CD4-positive, alpha-beta T cell (primary cell): ENCODE results near the gene PPM1H. TPM values are rescaled to one million over a fixed set of nuclear protein-coding genes. Genes with fewer than 3 reads are reported as not detected.

Experiments used
- ATAC-seq: fragments of 200-7000 bp; cut with Tn5 transposase; one replicate; pipeline ENCODE4 v1.10.0; 2022; ENCODE audit warnings: mild to moderate bottlenecking; ENCODE audit not compliant: poor library complexity
- CTCF ChIA-PET: fragments of 350-600 bp; sonication (Branson Sonifier 250); formaldehyde crosslinking; loops from one replicate; lab custom pipeline; 2021; ENCODE audit warnings: antibody characterized with exemption, inconsistent platforms; lab: Charles Lee
- POLR2A ChIA-PET: fragments of 350-600 bp; sonication (Branson Sonifier 250); formaldehyde crosslinking; loops from one replicate; lab custom pipeline; 2021; ENCODE audit warnings: antibody characterized with exemption, inconsistent platforms; lab: Charles Lee
- DNase-seq, 14 experiments: peaks; one replicate each; pipeline ENCODE4 v3.0.0-alpha.2; 2013 to 2020; ENCODE audit warnings: mixed read lengths in 2 of 14
- H3K27ac ChIP-seq, 2 donors: one replicate each; pipeline versions ENCODE4 v1.5.1 to v1.7.0; 2013; ENCODE audit warnings: low read length in 2 of 2, low read depth in 1 of 2, mild to moderate bottlenecking in 1 of 2
- H3K27me3 ChIP-seq, 2 experiments: 1 replicate in 1 of 2; 2 replicates in 1 of 2; pipeline versions ENCODE4 v1.6.1 to v1.7.0; 2013; ENCODE audit warnings: low read length in 2 of 2, control low read depth in 1 of 2, mild to moderate bottlenecking in 1 of 2, moderate library complexity in 1 of 2; ENCODE audit not compliant: insufficient read depth in 2 of 2, control insufficient read depth in 1 of 2
- H3K36me3 ChIP-seq: one replicate; pipeline ENCODE4 v1.6.1; 2013; ENCODE audit warnings: low read length, control low read depth; ENCODE audit not compliant: insufficient read depth
- H3K4me1 ChIP-seq: one replicate; pipeline ENCODE4 v1.6.1; 2013; ENCODE audit warnings: low read length, control low read depth; ENCODE audit not compliant: insufficient read depth
- H3K4me3 ChIP-seq: one replicate; pipeline ENCODE4 v1.5.1; 2013; ENCODE audit warnings: mild to moderate bottlenecking, low read length, moderate library complexity
- H3K9me3 ChIP-seq, 2 experiments: 1 replicate in 1 of 2; 2 replicates in 1 of 2; pipeline versions ENCODE4 v1.6.1 to v1.7.0; 2013; ENCODE audit warnings: low read length in 2 of 2, mild to moderate bottlenecking in 2 of 2, control low read depth in 1 of 2, moderate library complexity in 1 of 2; ENCODE audit not compliant: control insufficient read depth in 1 of 2, insufficient read depth in 1 of 2
- H3K27ac Mint-ChIP-seq: one replicate; pipeline ENCODE4 v1.8.0; 2020; ENCODE audit warnings: mixed read lengths
- H3K27me3 Mint-ChIP-seq: one replicate; pipeline ENCODE4 v1.8.0; 2021; ENCODE audit warnings: mixed read lengths
- H3K36me3 Mint-ChIP-seq: one replicate; pipeline ENCODE4 v1.8.0; 2021; ENCODE audit warnings: low read depth, mixed read lengths
- H3K4me1 Mint-ChIP-seq: one replicate; pipeline ENCODE4 v1.8.0; 2021; ENCODE audit warnings: low read depth, mixed read lengths
- H3K4me3 Mint-ChIP-seq: one replicate; pipeline ENCODE4 v1.8.0; 2020; ENCODE audit warnings: mild to moderate bottlenecking, mixed read lengths
- H3K9me3 Mint-ChIP-seq: one replicate; pipeline ENCODE4 v1.8.0; 2020; ENCODE audit warnings: mixed read lengths
- intact Hi-C, 2 experiments: fragments of 100-400 bp; cut with DNase I in 1 of 2; cut with micrococcal nuclease in 1 of 2; formaldehyde crosslinking; loops; one replicate each; pipeline versions ENCODE4 v1.15.1 to v1.9.0; 2023 to 2025; cut with DNase I, micrococcal nuclease
- microRNA-seq: library from miRNA; unstranded; fragments of <30 nt; microRNA quantifications from one replicate; pipeline ENCODE4 v1.2.0, GENCODE V29; 2021; ENCODE audit warnings: borderline microRNAs expressed, borderline replicate concordance
- total RNA-seq, 174 experiments: library from RNA in 2 of 174; stranded (reverse) in 2 of 174; gene quantifications; one replicate each; pipeline ENCODE4 v1.2.3 and lab custom pipeline; 2021 to 2026
- TF ChIP-seq, protein P1 (sequence below): fragments of 200-600 bp; IDR thresholded peaks from one replicate; pipeline ENCODE4 v1.8.0; 2022; ENCODE audit warnings: antibody characterized with exemption, mild to moderate bottlenecking

The PPM1H gene
- total RNA-seq, 2 experiments from 2014 or later, result not detected

DNA sequence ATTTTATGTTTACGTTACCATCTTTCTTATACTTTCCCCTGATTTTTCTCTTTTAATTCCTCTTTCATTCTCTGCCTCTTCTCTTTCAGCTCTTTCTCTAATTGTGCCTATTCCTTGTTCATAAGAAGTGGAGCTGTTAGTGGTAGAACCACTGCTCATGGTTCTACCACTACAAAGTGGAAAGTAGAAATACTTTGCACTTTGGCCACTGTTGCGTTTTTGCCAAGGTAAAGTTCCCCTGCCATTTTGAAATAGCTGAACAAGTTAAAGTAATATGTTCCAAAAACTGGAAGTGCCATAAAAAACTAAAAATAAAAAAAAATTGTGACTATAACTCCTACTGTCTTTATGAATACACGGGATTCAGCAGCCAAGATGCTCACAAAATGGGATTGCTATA, 337.7 kb downstream of the PPM1H start:
- Mint-ChIP-seq H3K4me3 (no peak overlapping the region), H3K27me3 (no peaks in the 10 kb centered on the region), H3K27ac (no peak overlapping the region), H3K9me3 (no peaks in the 10 kb centered on the region), H3K4me1 (peaks cover 5% of the 10 kb centered on the region), H3K36me3 (peaks cover 5% of the 10 kb centered on the region)
- H3K36me3 ChIP-seq, result peaks cover 3% of the 10 kb centered on the region
- POLR2A ChIA-PET, result no interaction called here
- intact Hi-C loops, result loop anchor here in 1 of 2 experiments (5.0 kb wide), 1 partner anchor 340 kb away; no protein-coding TSS in a partner anchor
- CTCF ChIA-PET, result no interaction called here
- H3K4me3 ChIP-seq, result no peak overlapping the region
- no peaks in the 10 kb centered on the region for H3K9me3 ChIP-seq
- peaks cover 5% of the 10 kb centered on the region for H3K4me1 ChIP-seq
- TF ChIP-seq, protein P1, sequence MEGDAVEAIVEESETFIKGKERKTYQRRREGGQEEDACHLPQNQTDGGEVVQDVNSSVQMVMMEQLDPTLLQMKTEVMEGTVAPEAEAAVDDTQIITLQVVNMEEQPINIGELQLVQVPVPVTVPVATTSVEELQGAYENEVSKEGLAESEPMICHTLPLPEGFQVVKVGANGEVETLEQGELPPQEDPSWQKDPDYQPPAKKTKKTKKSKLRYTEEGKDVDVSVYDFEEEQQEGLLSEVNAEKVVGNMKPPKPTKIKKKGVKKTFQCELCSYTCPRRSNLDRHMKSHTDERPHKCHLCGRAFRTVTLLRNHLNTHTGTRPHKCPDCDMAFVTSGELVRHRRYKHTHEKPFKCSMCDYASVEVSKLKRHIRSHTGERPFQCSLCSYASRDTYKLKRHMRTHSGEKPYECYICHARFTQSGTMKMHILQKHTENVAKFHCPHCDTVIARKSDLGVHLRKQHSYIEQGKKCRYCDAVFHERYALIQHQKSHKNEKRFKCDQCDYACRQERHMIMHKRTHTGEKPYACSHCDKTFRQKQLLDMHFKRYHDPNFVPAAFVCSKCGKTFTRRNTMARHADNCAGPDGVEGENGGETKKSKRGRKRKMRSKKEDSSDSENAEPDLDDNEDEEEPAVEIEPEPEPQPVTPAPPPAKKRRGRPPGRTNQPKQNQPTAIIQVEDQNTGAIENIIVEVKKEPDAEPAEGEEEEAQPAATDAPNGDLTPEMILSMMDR, result no peak
- ATAC-seq (no peak), DNase-seq (no peak)
- H3K27ac ChIP-seq, result no peak overlapping the region
- no peaks in the 10 kb centered on the region for H3K27me3 ChIP-seq

Small RNA genes within 50 kb of the gene (microRNA-seq; reads per million reads assigned to microRNA genes)
- gene MIRLET7I, result 38,536 reads per million, percentile 97 among the genes with 10 or more reads in this experiment

Other genes with a start within 250 kb of the PPM1H start
- gene AVPR1A, start 216.1 kb upstream of the PPM1H start, total RNA-seq, result not detected